GM19023 (cell line): Measurements from ENCODE around the gene PTPRN2.
A peak's percentile ranks its signal among the peaks of the same experiment; 100 is the strongest.

Experiments used
- ATAC-seq: cut with Tn5 transposase; IDR thresholded peaks from one replicate; pipeline ENCODE4 v1.9.1; 2021; ENCODE audit warnings: mild to moderate bottlenecking, moderate library complexity; ENCODE audit not compliant: unreplicated experiment

Gene PTPRN2

DNA sequence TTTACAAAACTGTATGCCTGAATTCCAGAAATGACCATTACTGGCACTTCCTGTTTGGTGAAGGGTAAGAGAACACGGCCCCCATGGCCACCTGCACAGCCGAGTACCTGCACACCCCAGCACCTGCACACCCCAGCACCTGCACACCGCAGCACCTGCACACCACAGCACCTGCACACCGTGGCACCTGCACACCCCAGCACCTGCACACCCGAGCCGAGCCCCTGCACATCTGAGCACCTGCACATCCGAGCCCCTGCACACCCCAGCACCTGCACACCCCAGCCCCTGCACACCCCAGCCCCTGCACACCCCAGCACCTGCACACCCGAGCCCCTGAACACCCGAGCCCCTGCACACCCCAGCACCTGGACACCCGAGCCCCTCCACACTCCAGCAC lies 1007.3 kb downstream of the PTPRN2 start:
- no peak for ATAC-seq

DNA sequence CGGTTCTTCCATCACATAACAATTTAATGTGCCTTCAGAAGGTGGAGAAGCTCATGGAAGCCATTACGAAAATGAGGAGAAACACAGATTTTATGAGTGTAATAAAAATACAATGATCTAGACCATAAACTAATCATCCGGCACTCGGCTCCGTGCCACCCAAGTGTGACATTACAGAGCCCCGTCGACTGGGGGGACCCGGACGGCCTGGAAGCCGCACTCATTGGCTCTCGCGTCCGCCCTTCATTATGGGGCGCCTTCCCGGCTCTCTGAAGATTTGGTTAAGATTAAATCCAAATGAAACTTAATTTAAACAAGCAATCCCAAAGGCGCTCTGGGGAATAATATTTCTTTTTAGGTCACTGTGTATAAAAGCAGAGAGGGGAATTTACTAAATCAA lies 1008.2 kb downstream of the PTPRN2 start:
- no peak for ATAC-seq

DNA sequence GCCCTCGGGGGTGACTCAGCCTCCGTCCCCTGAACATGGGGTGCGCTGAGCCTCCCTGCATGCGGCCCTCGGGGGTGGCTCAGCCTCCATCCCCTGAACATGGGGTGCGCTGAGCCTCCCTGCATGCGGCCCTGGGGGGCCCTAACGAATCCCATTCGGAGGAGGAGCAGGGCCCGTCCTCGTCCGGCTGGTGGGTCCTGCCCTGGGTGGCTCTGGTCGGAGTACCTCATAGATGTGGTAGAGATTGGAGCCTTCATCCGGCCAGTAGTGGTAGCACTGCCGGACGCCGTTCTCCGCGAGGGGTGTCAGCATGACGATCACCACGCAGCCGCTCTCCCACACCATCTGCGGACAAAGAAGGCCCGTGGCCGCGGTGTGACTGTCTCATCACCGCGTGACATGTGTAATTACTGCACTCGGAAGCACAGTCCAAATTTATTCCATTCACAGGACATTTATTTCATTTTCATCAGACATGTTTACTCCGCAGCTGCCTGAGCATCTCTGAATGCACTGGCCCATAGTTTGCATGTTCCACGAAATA lies 1009.8 kb downstream of the PTPRN2 start:
- ATAC-seq, result no peak

DNA sequence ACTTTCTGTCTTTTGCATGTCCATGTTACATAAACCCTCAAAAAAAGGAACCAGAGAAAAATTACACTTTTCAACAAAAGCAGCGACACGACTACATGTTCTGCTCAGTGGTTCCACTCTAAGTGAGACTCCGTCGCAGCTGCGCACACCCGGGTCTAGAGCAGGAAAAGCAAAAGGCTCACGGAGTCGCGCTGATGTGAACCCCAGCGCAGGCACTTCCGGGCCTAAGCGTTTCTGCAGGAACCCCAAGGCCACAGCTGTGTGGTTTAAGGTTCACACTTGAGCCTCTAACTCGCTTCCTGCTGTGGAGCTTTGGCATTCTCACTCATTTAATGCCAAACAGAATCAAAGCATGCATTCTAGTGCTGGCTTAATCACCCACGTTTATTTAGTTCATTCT lies 1010.6 kb downstream of the PTPRN2 start:
- no peak for ATAC-seq

DNA sequence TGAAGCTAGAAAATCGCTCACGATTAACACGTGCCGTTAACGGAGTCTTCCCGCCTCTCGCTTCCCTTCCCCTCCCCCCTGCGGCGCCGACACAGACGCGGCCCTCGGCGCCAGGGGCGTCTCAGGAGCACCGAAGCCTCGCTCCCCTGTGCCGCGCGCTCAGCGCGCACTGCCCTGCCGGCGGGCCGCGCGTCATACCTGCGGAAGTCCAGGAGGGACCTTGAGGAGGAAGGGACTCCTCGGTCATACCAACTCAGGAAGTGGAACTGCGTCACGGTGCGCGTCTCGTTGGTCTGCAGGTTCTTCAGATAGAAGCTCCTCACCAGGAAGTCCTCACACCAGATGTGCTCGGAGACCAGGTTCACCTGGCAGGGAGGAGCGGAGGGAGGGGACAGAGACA lies 1011.2 kb downstream of the PTPRN2 start:
- no peak for ATAC-seq

DNA sequence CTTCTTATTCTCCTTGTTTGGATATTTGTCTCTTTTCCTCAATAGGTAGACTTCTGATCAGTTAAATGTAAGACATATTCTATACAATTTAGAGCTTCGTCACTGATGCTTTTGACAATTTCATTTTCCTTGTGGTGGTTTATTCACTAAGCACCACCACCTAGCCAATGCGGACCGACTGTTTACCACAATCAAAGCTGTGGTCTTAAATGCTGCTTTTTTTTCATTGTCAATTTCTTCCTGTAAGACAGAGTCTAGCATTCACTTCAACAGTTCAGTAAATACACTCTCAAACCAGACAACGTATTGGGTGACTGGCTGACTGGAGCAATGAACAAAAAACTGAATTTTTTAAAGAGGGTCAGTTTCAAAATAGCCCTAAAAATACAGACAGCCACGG lies 1011.8 kb downstream of the PTPRN2 start:
- ATAC-seq, result no peak

DNA sequence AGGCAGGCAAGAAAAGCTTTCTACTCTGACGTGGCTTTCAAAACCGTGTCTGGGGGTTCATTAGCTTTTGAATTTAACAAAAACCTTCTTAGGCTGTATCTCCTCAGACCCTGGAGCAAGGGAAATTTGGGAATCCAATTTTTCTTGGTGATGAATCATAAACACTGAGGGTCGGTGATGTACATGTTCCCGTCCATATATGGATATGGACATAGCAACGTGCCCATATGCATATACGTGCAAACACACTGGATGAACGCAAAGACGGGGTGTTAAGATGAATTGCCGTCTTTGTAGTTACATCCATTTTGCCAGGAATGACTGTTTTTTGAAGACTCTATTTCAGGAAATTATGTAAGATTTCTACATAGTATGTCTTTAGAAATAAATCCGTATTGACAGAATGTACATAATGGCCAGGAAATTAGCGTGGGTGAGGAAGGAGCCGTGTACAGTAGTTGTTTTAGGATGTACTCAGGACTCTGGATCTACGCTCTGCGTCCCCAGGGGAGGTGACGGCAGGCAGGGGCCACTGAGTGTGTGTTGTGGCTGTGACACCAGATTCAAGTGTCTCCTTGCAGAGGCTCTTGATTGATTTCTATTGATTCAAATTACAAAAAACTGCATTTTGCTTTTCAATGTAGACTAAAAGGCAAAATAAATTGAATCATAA lies 1012.6 kb downstream of the PTPRN2 start:
- ATAC-seq, result no peak

DNA sequence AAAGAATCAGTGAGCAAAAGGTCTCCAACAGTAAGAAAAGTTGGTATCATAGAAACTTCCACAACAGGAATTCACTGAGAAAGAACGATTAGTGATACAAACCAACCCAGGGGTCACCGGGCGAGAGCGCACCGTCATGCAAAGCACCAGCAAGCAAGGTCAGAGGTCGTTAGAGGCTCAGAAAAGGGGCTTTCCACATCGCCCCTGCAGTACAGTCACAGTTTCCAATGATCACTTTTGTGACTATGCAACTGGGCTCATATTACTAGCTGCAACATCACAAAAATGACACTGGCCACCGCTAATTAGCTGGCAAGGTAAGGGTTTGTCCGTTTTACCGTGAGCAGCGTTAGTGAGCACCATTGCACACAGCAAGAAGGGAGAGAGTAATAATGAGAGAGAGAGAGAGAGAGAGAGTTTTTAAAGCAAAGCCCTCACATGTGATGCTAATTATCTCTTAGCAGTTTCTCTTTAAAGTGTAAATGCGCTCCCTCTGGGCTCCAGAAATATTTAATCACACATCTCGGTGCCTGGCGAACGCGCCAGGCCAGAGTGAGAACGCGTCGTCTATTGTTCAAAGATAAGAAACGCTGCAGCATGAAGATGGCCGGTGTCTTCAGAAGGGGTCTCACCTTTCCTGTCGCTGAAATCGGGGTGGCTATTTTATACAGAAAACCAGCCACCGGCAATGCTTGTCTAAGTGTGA lies 1013.4 kb downstream of the PTPRN2 start:
- ATAC-seq, result no peak

DNA sequence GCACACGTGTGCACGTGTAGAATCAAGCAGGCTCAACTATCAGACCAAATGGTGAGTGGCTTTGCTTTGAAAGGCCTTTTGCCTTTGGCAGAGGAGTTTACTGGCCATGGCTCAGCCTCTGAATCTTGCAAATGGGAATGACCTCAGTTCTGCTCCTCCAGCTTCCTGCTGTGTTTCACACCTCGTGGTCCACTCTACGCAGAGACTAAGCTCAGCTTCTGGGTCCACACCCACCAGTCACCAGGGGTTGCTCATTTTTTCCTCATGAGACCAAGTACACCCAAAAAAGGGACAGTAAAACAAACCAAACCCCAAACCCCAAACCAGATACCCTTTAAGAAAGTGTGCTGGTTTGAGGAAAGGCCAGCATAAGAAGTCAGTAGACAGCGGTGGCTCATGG lies 1014.4 kb downstream of the PTPRN2 start:
- ATAC-seq, result no peak

DNA sequence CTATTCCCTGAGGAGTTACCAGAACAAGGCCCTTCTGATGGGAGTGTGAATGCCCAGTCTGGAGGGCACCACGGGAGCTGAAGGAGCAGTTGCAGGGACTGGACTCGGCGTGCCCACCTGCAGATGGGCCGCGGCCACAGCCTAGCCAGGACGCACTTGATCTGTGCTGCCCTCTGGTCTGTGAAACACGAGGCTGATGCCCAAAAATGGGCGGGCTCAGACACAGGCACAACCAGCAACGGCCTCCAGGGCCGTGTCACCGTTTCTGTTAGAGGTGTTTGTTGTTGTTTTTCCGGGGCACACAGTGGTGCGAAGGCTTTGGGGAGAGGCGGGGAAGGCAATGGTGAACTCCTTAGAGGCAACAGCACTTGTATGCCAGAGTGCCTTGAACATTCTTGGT lies 1015.0 kb downstream of the PTPRN2 start:
- ATAC-seq, result no peak

DNA sequence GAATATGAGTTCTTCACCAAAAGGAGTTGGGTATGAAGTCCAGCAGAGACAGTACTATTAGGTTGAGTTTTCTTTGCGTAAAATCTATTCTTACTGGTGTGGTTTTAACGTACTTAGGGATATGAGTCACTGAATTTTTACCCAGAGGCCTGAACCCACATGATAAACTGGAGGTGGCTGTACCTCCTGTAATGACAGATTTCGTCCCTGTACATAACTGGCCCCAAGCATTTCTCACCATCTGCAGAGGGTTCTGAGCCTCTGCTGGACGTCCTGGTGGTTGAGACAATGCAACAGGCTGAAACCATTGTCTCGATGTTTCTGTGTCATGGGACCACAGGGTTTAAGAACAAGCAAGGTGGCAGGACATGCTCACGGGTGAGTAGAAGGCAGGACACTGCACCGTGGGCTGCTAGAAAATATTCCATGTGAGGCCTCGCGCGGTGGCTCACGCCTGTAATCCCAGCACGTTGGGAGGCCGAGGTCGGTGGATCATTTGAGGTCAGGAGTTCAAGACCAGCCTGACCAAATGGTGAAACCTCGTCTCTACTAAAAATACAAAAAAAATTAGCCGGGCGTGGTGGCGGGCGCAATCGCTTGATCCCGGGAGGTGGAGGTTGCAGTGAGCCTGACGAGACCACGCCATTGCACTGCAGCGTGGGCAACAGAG lies 1017.0 kb downstream of the PTPRN2 start:
- no peak for ATAC-seq

DNA sequence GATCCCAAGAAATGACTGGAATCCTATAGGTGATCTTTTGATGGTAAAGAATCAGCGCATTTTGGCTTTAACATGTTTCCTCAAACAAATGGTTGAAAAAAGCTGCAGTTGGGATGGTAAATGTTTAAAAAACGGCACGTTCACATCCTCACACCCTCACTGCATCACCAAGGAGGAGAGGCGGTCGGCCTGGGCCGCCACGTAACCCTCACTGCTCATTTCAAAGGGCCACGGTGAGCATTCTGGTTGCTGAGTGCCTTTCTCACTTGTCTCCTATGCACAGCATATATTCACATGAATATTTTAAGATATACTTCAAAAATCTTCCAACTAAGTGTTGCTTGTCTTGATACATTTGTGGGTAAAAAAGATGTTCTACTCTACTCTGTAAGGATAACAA lies 1017.7 kb downstream of the PTPRN2 start:
- no peak for ATAC-seq

DNA sequence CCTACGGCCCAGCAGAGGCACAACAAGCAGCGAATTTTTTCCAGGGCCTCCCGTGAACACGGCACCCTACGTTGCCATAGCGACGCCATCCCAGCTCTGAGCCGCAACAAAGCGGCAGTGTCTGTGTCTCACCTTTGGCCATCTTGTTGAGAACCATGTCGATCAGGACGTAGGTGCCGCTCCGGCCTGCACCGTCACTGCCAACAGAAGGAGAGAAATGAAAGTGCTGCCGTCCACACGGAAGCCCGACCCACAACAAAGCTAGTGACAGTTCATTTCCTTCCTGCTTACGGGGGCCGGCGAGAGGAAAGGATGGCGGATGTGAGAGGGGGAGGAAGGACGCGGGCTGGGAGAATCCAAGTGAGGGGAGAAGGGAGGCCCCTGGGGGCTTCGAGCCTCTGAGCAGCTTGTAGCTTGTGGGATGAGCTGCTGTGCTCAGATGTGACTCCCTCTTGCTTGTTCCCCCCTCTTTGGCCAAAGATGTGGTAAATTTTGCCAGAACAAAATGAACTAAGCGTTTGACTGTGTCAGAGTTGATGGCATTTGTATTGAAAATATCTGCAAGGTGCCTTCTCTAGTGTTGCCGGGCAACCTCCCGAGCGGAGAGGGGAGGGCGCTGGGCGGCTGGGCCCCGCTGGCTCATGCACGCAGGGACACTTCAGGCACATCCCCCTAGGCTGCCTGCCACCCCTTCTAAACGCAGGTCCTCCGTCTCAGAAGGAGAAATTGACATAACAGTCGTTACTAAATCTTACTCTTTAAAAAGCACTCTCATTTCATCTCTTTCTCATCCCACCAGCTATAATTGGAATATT lies 1018.6 kb downstream of the PTPRN2 start:
- peak; percentile 85 for ATAC-seq

DNA sequence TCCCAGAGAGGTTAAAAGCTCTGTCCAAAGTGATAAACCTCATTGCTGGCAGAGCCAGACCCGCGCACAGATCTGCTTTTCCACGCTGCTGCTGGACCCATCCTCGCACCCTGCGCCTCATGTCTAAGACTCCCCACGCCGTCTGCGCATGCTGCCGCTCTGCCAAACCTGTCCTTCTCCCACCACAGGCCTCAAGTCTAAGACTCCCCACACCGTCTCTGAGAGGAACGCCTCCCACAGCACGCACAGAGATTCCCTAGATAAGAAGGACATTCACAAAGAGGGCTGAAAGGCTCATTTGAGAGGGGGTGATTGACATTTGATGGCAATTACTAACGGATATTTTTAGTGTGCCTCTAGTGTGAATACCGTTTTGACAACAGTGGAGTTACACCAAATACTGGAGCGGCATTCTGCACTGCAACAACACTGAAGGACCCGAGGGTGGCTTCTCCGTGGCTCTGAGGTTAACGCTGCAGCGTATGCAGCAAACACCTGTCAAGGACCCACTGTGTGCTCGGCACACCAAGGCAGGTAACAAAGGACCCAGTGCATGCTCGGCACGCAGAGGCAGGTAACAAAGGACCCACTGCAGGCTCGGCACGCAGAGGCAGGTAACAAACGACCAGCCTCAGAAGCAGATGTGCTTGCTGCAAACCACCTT lies 1019.4 kb downstream of the PTPRN2 start:
- ATAC-seq, result peak; percentile 16

DNA sequence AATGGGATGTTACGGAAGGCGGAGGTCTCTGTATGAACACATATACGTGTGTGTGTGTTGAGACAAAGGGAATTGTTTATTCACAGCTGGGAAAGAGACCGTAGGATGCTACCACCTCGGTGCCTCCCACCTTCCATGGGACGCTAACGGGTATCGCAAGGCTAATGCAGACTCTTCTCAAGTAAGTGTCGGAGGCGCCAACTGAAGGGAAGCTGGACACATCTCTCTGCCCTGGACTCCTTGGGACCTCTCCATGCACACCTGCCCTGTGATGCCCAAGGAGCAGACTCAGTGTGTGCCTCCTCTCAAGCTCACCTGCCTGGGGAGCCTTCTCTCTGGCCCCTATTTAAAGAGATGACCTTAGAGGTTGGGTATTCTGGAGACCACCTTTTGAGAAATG lies 1020.0 kb downstream of the PTPRN2 start:
- no peak for ATAC-seq

DNA sequence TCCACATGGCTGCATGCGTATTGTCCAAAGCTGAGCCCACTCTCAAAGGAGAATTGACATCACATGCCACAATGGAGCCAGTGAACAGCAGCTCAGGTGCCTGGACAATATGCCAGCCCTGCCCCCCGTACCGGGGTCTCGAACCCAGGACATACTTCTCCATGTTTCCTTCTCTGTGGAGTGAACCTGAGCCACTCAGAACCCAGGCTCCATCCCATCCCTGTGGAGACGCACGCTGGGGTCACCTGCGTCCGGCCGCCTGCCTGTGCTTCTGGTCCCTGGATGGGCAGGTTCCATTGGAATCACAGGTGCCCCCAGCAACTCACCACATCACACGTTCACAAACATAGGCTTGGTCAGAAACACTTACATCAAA lies 1021.0 kb downstream of the PTPRN2 start:
- no peak for ATAC-seq

DNA sequence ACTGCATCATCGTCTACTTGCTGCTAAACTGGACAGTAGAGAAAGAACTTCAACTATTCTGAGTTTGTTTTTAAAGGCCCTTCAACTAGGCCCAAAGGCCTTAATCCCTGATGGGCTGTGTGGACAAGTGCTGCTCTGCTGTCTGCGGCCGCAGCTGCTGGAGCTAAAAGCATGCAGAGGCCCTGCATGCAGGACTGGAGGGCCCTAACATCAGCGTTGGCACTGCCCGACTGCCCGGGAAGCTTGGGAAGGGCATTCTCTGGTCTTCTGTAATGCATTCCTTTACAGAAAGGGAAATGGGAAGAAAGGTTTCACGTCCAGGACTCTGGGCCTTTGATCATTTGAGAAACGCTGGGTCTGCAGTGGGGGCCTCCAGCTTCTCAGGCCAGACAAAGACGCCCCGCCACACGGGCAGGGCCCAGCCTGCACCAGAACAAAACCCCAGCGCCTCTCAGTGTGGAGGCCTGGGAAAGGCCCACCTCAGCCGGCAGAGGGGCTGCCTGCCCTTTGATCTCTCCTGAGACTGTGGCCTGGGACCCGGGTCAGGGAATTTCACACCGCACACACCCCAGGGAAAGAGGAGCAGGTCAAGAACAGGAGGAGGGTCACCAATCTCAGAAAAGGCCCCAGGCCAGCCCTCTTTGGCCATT lies 1021.5 kb downstream of the PTPRN2 start:
- ATAC-seq, result no peak

DNA sequence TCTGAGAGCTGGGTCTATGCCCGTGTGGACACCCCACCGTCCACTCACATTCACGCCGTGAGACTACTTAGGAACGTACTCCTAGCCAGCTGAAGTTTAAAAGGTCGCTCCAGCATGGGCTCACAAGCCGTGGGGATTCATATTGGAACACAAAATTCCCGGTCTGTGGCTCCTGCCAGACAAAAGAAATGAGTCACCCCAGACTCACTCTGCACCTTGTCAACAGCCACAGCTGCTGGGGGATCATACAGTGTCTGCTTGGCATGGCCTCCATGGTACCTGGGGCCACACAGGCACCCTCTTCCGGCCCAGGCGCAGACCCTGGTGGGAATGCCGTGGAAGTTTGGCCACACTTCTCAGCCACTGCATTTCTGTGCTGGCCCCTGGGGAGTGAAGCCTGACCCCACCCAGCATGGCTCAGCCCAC lies 1022.4 kb downstream of the PTPRN2 start:
- ATAC-seq, result no peak

DNA sequence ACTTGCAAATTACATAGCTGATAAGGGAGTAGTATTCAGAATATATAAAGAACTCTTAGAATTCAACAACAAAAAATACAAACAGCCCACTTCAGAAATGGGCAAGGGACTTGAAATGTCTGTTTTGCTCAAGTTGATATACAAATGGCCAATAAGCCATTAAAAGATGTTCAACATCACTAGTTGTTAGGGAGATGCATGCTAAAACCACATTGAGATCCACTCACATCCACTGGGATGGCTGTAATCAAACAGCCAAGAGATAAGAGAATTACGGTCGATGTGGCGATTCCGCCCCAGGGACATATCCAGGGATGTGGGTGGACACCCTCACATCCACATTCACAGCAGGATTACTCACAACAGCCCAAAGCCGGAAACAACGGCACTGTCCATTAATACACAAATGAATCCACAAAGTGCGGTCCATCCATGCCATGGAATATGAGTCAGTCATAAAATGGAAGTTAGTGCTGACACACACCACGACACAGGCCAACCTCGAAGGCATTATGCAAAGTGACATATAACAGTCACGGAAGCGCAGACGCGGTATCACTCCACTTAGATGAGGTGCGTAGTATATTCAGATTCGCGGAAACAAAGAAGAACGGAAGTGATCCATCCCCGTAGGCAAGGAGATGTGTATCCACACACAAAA lies 1023.0 kb downstream of the PTPRN2 start:
- ATAC-seq, result no peak
